T-helper 1 cell treated with Interleukin-12 subunit alpha and Interleukin-12 subunit beta and Interleukin-4 antibody, amounts not matched to agents 30 ng/mL and 1 ng/mL, for 36 hours (primary cell): ENCODE data around the gene NOLC1. TPM values are rescaled to one million over a fixed set of nuclear protein-coding genes. Genes with fewer than 3 reads are reported as not detected.

Experiments used
- intact Hi-C: fragments of 100-400 bp; cut with micrococcal nuclease; formaldehyde crosslinking; loops from one replicate; pipeline ENCODE4 v1.15.1; 2024
- total RNA-seq: library from RNA; stranded (reverse); gene quantifications from 2 replicates; pipeline ENCODE4 v1.2.3, GENCODE V29; 2022

Gene NOLC1
- total RNA-seq, 1 donor from 2014 or later = 100 TPM

- intact Hi-C loops = loop anchor here (1.0 kb wide), 4 partner anchors 31 to 381 kb away; partner anchors contain the start of genes ACTR1A, ARMH3, NOLC1 and OGA
Measured at GRCh38 chr10:102120991-102121738, 31.0 kb upstream of the NOLC1 start.

GRCh38 chr10:102121739-102122372, 30.3 kb upstream of the NOLC1 start:
- intact Hi-C loops = no loop called here

GRCh38 chr10:102122450-102122849, 29.7 kb upstream of the NOLC1 start:
- intact Hi-C loops = no loop called here

- intact Hi-C loops = no loop called here
Measured at GRCh38 chr10:102123223-102123622, 29.0 kb upstream of the NOLC1 start.

GRCh38 chr10:102131286-102132170, 20.7 kb upstream of the NOLC1 start:
- intact Hi-C loops = loop anchor here (1.0 to 10.0 kb wide), 18 partner anchors 12 to 1263 kb away; partner anchors contain the start of genes ACTR1A, ARMH3, ATP5MK and BORCS7

GRCh38 chr10:102132193-102132562, 20.0 kb upstream of the NOLC1 start:
- intact Hi-C loops = loop anchor here (1.0 to 10.0 kb wide), 18 partner anchors 13 to 1263 kb away; partner anchors contain the start of genes ACTR1A, ARMH3, ATP5MK and BORCS7

GRCh38 chr10:102132563-102133372, 19.4 kb upstream of the NOLC1 start, which contains the start of gene PPRC1:
Gene PPRC1, plus strand, starts transcription at chr10:102133040. Its CDS starts 29 bp downstream, at chr10:102133069.
- intact Hi-C loops = loop anchor here (1.0 to 10.0 kb wide), 18 partner anchors 13 to 1262 kb away; partner anchors contain the start of genes ACTR1A, ARMH3, ATP5MK and BORCS7

- intact Hi-C loops = loop anchor here (2.0 to 10.0 kb wide), 5 partner anchors 261 to 1261 kb away; partner anchors contain the start of genes ATP5MK, BORCS7, CNNM2 and NFKB2
Measured at GRCh38 chr10:102133373-102134195, 18.6 kb upstream of the NOLC1 start.

GRCh38 chr10:102134416-102134815, 17.8 kb upstream of the NOLC1 start:
- intact Hi-C loops = loop anchor here (5.0 to 10.0 kb wide), 3 partner anchors 783 to 1260 kb away; partner anchors contain the start of genes ATP5MK, CNNM2, PDCD11 and TAF5

GRCh38 chr10:102135956-102136526, 16.1 kb upstream of the NOLC1 start:
- intact Hi-C loops = loop anchor here (10.0 kb wide), 2 partner anchors 1229 to 1259 kb away; partner anchors contain the start of genes ATP5MK, PDCD11 and TAF5

GRCh38 chr10:102139281-102140110, 12.7 kb upstream of the NOLC1 start:
- intact Hi-C loops = loop anchor here (10.0 kb wide), 2 partner anchors 1225 to 1255 kb away; partner anchors contain the start of genes ATP5MK, PDCD11 and TAF5

- intact Hi-C loops = no loop called here
Measured at GRCh38 chr10:102140218-102140617, 12.0 kb upstream of the NOLC1 start.

- intact Hi-C loops = no loop called here
Measured at GRCh38 chr10:102140913-102141540, 11.2 kb upstream of the NOLC1 start.

GRCh38 chr10:102141583-102142107, 10.5 kb upstream of the NOLC1 start:
- intact Hi-C loops = no loop called here

GRCh38 chr10:102146971-102147428, 5.2 kb upstream of the NOLC1 start:
- intact Hi-C loops = no loop called here

GRCh38 chr10:102147561-102147960, 4.6 kb upstream of the NOLC1 start:
- intact Hi-C loops = no loop called here

- intact Hi-C loops = no loop called here
Measured at GRCh38 chr10:102148275-102148674, 3.9 kb upstream of the NOLC1 start.
